Breast epithelium (tissue), 4 donors: ENCODE results near the gene U2AF1L4. TPM values are rescaled to one million over a fixed set of nuclear protein-coding genes. Genes with fewer than 3 reads are reported as not detected.

ENCODE experiments used
- DNase-seq, 2 donors: peaks; one replicate each; pipeline ENCODE4 v3.0.0-alpha.2; 2019; ENCODE audit warnings: low spot score in 2 of 2
- H3K27ac ChIP-seq, 2 donors: fragments of 200-600 bp; sonication (generic) in 1 of 2; one replicate each; pipeline ENCODE4 v1.5.1; 2016 to 2019; ENCODE audit warnings: mild to moderate bottlenecking in 1 of 2
- H3K27me3 ChIP-seq, 2 donors: fragments of 200-600 bp; sonication (generic) in 1 of 2; one replicate each; pipeline versions ENCODE4 v1.5.1 to v1.6.0; 2017 to 2019; ENCODE audit warnings: control low read depth in 1 of 2, mild to moderate bottlenecking in 1 of 2
- H3K36me3 ChIP-seq: fragments of 200-600 bp; one replicate; pipeline ENCODE4 v1.5.1; 2019
- H3K4me1 ChIP-seq, 2 donors: fragments of 200-600 bp; sonication (generic); one replicate each; pipeline ENCODE4 v1.5.1; 2016 to 2019; ENCODE audit warnings: control low read depth in 1 of 2
- H3K4me3 ChIP-seq, 3 donors: fragments of 200-600 bp; sonication (generic); 1 replicate in 2 of 3; 2 replicates in 1 of 3; pipeline ENCODE4 v1.5.1; 2016 to 2019; ENCODE audit warnings: mild to moderate bottlenecking in 3 of 3, moderate library complexity in 2 of 3
- H3K9me3 ChIP-seq, 2 donors: fragments of 200-600 bp; sonication (generic) in 1 of 2; one replicate each; pipeline ENCODE4 v1.5.1; 2016 to 2019; ENCODE audit warnings: control low read depth in 1 of 2
- CTCF ChIP-seq, 3 donors: fragments of 450-650 bp; IDR thresholded peaks; one replicate each; pipeline ENCODE4 v1.5.1; 2016 to 2017; ENCODE audit warnings: antibody characterized with exemption in 3 of 3, mild to moderate bottlenecking in 3 of 3, moderate library complexity in 3 of 3
- POLR2A ChIP-seq: fragments of 450-650 bp; IDR thresholded peaks from one replicate; pipeline ENCODE4 v1.6.1; 2016; ENCODE audit warnings: antibody characterized with exemption, mild to moderate bottlenecking, moderate library complexity
- POLR2AphosphoS5 ChIP-seq, 3 donors: sonication (generic); formaldehyde crosslinking; IDR thresholded peaks; one replicate each; pipeline ENCODE4 v1.6.1; 2017; ENCODE audit warnings: antibody characterized with exemption in 3 of 3
- intact Hi-C: fragments of 100-400 bp; cut with DNase I; formaldehyde crosslinking; loops from one replicate; pipeline ENCODE4 v1.15.1; 2023; ENCODE audit warnings: low total_unique reads
- total RNA-seq, 3 donors: library from RNA; depleted of rRNA; stranded (reverse); fragments of >200 nt; gene quantifications; one replicate each; pipeline ENCODE4 v1.1.0, GENCODE V29; 2016

U2AF1L4 gene
- total RNA-seq, 3 donors from 2014 or later: 15.7 to 37.5 (median 19.5) TPM

DNA sequence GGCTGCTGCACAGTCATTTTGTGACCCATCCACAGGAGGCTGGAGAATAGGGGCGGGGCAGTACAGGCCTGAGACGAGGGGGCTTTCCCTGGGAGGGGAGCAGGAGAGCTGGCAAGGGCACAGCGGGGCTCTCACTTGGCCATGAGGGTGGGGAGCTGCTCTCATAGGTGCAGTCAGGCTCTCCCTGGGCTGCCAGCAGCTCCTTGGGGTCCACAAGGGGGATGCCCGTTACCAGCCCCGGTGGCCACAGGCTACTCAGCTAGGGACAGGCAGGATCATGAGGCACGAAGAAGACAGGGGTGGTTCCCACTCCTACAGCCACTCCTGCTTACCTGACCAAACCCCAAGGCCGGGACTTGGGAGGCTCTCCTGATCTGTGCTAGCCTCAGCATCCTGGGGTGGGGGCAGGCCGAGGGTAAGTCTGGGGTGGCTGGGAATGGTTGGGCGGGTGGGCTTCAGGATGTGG lies 46.6 kb upstream of the U2AF1L4 start:
- H3K4me3 ChIP-seq: no peak overlapping the region
- no peaks in the 10 kb centered on the region for H3K4me1 ChIP-seq
- H3K9me3 ChIP-seq: no peaks in the 10 kb centered on the region
- no peak overlapping the region for H3K27ac ChIP-seq
- peaks cover 0 to 5% of the 10 kb centered on the region in 2 donors for H3K27me3 ChIP-seq
- H3K36me3 ChIP-seq: no peaks in the 10 kb centered on the region
- intact Hi-C loops: no loop called here
- DNase-seq: no peak
- TF ChIP-seq POLR2A (no peak), CTCF (IDR thresholded peaks at IDR 0.05) (no peak)

- no peaks in the 10 kb centered on the region for H3K4me1 ChIP-seq
- H3K27me3 ChIP-seq: no peaks in the 10 kb centered on the region
- H3K9me3 ChIP-seq: no peaks in the 10 kb centered on the region
- no peaks in the 10 kb centered on the region for H3K36me3 ChIP-seq
- no peak overlapping the region for H3K27ac ChIP-seq
- DNase-seq: no peak
- H3K4me3 ChIP-seq: no peak overlapping the region
- no peak for TF ChIP-seq POLR2AphosphoS5 (IDR thresholded peaks at IDR 0.05)
- intact Hi-C loops: no loop called here
These were observed 46.0 kb upstream of the U2AF1L4 start for GRCh38 chr19:35790981-35791813.

DNA sequence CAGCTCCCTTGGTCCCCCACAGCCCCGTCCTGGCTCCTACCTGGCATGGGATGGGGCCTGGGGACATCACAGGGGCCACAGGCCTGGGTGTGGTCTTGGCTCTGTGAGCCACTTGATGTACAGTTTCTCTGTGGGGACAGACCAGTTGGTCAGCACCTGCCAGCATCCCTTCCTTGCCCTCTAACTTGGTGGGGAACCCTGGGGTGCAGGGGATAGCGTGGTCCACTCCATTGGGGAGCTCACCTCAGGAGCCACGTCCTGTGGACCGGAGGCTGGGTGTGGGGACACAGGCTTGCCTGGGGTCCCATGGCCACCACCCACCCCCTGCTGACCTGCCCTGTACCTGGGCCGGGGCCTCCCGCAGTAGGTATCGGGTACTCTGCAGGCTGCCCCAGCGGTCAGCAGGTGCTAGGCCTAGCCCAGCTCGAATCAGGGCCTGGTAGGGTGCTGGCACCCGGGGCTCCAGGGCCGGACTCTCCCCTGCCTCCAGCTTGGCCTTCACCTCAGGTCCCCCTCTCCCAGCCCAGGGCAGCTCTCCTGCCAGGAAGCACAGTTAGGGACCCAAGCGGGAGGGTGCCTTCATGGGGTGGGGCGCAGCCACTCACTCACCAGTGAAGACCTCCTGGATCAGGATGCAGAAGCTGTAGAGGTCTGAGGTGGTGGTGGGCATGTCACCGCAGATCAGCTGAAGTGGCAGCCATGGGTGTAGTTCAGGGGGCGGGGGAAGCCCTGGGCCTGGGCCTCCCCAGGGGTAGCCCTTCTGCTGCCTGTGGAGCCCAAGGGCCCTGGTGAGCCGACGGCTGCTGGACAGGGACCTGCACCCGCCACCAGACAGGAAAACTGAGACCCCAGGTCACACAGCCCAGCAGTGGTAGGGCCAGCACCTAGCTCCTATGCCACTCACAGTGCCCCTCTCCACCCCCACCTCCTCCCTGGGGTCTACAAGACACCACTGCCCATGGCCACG lies 45.0 kb upstream of the U2AF1L4 start:
- H3K4me3 ChIP-seq: no peak overlapping the region
- no peaks in the 10 kb centered on the region for H3K4me1 ChIP-seq
- H3K27ac ChIP-seq: no peak overlapping the region
- TF ChIP-seq CTCF (IDR thresholded peaks at IDR 0.05) (no peak), POLR2AphosphoS5 (IDR thresholded peaks at IDR 0.05) (no peak), POLR2A (no peak)
- H3K36me3 ChIP-seq: no peaks in the 10 kb centered on the region
- intact Hi-C loops: no loop called here
- H3K9me3 ChIP-seq: no peaks in the 10 kb centered on the region
- no peaks in the 10 kb centered on the region for H3K27me3 ChIP-seq
- no peak for DNase-seq

DNA sequence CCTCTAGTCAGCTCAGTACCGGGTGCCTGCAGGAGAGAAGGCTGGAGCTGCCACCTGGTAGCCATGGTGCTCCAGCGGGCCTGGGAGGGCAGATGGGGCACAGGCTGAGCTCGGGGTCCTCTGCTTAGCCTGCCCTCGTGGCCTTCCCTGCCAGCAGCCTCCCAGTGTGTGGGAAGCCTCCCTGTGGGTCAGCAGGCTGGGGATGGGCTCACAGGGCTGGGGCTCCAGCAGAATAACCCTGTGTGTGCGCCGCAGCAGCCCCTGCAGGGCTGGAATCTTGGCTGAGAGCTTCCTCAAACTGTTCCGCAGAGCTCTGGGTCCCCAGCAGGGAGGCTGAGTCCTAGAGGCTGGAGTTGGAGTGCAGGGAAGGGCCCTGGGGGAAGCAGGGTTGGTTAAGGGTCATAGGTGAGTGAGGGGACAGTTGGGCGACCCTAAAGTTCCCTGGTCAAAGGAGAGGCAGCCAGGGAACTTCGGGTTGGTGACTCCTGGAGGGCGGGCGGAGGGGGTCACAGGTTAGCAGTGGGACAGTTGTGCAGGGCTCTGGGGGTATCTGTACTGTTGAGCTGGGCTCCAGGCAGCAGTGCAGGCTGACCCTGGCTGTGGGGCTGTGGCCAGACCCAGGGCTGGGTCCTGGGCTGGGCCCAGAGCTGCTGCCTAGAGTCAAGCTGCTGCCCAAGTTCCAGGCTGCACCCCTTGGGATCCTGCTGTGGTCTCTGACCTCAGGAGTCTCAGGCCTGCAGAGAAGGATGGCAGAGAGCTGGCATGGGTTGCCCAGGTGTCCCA lies 44.2 kb upstream of the U2AF1L4 start:
- Histone ChIP-seq H3K27me3 (no peaks in the 10 kb centered on the region), H3K27ac (no peak overlapping the region), H3K36me3 (no peaks in the 10 kb centered on the region), H3K9me3 (no peaks in the 10 kb centered on the region), H3K4me1 (no peaks in the 10 kb centered on the region), H3K4me3 (no peak overlapping the region)
- DNase-seq: no peak
- no peak for TF ChIP-seq POLR2AphosphoS5 (IDR thresholded peaks at IDR 0.05)
- TF ChIP-seq CTCF (IDR thresholded peaks at IDR 0.05): no peak
- no peak for TF ChIP-seq POLR2A
- intact Hi-C loops: no loop called here

GRCh38 chr19:35788205-35788960 lies 43.2 kb upstream of the U2AF1L4 start:
- no peaks in the 10 kb centered on the region for H3K4me1 ChIP-seq
- intact Hi-C loops: no loop called here
- H3K27ac ChIP-seq: no peak overlapping the region
- H3K9me3 ChIP-seq: no peaks in the 10 kb centered on the region
- DNase-seq: no peak
- H3K36me3 ChIP-seq: no peaks in the 10 kb centered on the region
- TF ChIP-seq POLR2A: no peak
- TF ChIP-seq CTCF (IDR thresholded peaks at IDR 0.05): no peak
- TF ChIP-seq POLR2AphosphoS5 (IDR thresholded peaks at IDR 0.05): no peak
- no peaks in the 10 kb centered on the region for H3K27me3 ChIP-seq
- H3K4me3 ChIP-seq: no peak overlapping the region
